Stomach (tissue), 9 donors: Measurements from ENCODE around the gene BIRC6. TPM values are rescaled to one million over a fixed set of nuclear protein-coding genes. Genes with fewer than 3 reads are reported as not detected.

Source experiments
- DNase-seq, 2 donors: peaks; one replicate each; pipeline versions ENCODE4 v3.0.0 to v3.0.0-alpha.2; 2013 to 2019
- H3K27ac ChIP-seq, 5 donors: fragments of 200-600 bp in 4 of 5; sonication (generic) in 4 of 5; one replicate each; pipeline ENCODE4 v1.5.1; 2013 to 2019; ENCODE audit warnings: mild to moderate bottlenecking in 1 of 5, moderate library complexity in 1 of 5
- H3K27me3 ChIP-seq, 3 donors: fragments of 200-600 bp; sonication (generic); one replicate each; pipeline ENCODE4 v1.5.1; 2017 to 2019; ENCODE audit warnings: mixed run types in 1 of 3
- H3K36me3 ChIP-seq, 4 donors: fragments of 200-600 bp; sonication (generic); 1 replicate in 3 of 4; 2 replicates in 1 of 4; pipeline ENCODE4 v1.5.1; 2016 to 2019
- H3K4me1 ChIP-seq, 4 donors: fragments of 200-600 bp; sonication (generic); one replicate each; pipeline ENCODE4 v1.5.1; 2016 to 2019
- H3K4me3 ChIP-seq, 4 donors: fragments of 200-600 bp; sonication (generic) in 3 of 4; one replicate each; pipeline ENCODE4 v1.5.1; 2016 to 2019; ENCODE audit warnings: mild to moderate bottlenecking in 1 of 4
- H3K9me3 ChIP-seq, 4 donors: fragments of 200-600 bp; sonication (generic); one replicate each; pipeline ENCODE4 v1.5.1; 2016 to 2019
- EP300 ChIP-seq: sonication (generic); formaldehyde crosslinking; IDR thresholded peaks from one replicate; pipeline ENCODE4 v1.6.1; 2017; ENCODE audit warnings: antibody characterized with exemption
- POLR2A ChIP-seq, 4 donors: fragments of 450-650 bp; IDR thresholded peaks; one replicate each; pipeline ENCODE4 v1.6.1; 2016; ENCODE audit warnings: antibody characterized with exemption in 4 of 4, control low read depth in 2 of 4, mild to moderate bottlenecking in 1 of 4, moderate library complexity in 1 of 4
- POLR2AphosphoS5 ChIP-seq, 3 donors: sonication (generic); formaldehyde crosslinking; IDR thresholded peaks; one replicate each; pipeline ENCODE4 v1.6.1; 2016; ENCODE audit warnings: antibody characterized with exemption in 3 of 3
- WGBS, 5 donors: extraction: QIAGEN DNeasy Blood & Tissue Kit in 3 of 5; methylation state at CpG; one replicate each; pipeline versions ENCODE4 v1.1.5 to v1.1.7; 2013 to 2018; 5-methylcytosine and 5-hydroxymethylcytosine counted together
- intact Hi-C: fragments of 100-400 bp; cut with DNase I; formaldehyde crosslinking; loops from one replicate; pipeline ENCODE4 v1.15.1; 2023; ENCODE audit warnings: low total_unique reads
- polyA plus RNA-seq, 3 donors: library from polyadenylated mRNA; stranded (reverse); fragments of 200-250 nt; gene quantifications; one replicate each; pipeline ENCODE4 v1.2.3, GENCODE V29; 2013
- total RNA-seq, 5 donors: library from RNA; depleted of rRNA; stranded (reverse); fragments of >200 nt; gene quantifications; one replicate each; pipeline versions ENCODE4 v1.1.0 to v1.2.3, GENCODE V29; 2014 to 2016
- TF ChIP-seq, protein P1 (sequence below), 7 experiments: fragments of 450-650 bp in 4 of 7; fragments of 200-600 bp in 3 of 7; sonication (generic) in 3 of 7; IDR thresholded peaks; one replicate each; pipeline ENCODE4 v1.5.1; 2016 to 2019; ENCODE audit warnings: antibody characterized with exemption in 7 of 7, control low read depth in 2 of 7, mild to moderate bottlenecking in 1 of 7
- donor health status: healthy with polysubstance abuse.
- donor health status: Bipolar disorder and iron deficiency.
- donor health status: healthy.

BIRC6 gene
- total and polyA plus RNA-seq, 8 donors: 7.7 to 361 (median 68.2) TPM

DNA sequence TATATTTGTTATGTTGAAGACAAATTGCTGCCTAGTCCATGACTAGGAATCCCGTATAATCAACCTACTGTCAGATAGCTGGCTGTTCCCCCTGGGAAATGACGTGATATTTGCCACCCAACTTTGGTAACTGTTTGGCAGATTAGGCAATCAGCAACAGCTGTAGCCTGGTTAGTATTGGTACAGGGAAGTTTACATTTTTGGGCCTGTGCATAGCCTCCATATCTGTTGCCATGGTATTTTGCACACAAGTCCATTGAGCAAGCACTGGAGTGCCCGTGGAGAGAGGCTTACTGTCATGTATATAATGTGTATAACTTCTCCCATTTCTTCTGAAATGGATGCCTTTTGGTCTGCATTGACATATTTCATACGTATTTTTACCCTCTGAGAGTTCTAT is 27.7 kb downstream of the BIRC6 start:
- intact Hi-C loops: no loop called here
- H3K9me3 ChIP-seq: no peaks in the 10 kb centered on the region
- no peak overlapping the region for H3K27ac ChIP-seq
- WGBS, 5 donors: 82 to 95% (median 87%) methylated on average over 4 of the region's 4 CpGs
- H3K27me3 ChIP-seq: no peaks in the 10 kb centered on the region
- H3K4me1 ChIP-seq: peaks cover 0 to 8% (median 3%) of the 10 kb centered on the region in 4 donors
- TF ChIP-seq POLR2A (IDR thresholded peaks at IDR 0.05) (no peak), EP300 (no peak), POLR2AphosphoS5 (IDR thresholded peaks at IDR 0.05) (no peak)
- TF ChIP-seq, protein P1, sequence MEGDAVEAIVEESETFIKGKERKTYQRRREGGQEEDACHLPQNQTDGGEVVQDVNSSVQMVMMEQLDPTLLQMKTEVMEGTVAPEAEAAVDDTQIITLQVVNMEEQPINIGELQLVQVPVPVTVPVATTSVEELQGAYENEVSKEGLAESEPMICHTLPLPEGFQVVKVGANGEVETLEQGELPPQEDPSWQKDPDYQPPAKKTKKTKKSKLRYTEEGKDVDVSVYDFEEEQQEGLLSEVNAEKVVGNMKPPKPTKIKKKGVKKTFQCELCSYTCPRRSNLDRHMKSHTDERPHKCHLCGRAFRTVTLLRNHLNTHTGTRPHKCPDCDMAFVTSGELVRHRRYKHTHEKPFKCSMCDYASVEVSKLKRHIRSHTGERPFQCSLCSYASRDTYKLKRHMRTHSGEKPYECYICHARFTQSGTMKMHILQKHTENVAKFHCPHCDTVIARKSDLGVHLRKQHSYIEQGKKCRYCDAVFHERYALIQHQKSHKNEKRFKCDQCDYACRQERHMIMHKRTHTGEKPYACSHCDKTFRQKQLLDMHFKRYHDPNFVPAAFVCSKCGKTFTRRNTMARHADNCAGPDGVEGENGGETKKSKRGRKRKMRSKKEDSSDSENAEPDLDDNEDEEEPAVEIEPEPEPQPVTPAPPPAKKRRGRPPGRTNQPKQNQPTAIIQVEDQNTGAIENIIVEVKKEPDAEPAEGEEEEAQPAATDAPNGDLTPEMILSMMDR (IDR thresholded peaks at IDR 0.05): no peak
- H3K36me3 ChIP-seq: peaks cover 10 to 92% (median 87%) of the 10 kb centered on the region in 4 donors
- no peak for DNase-seq
- H3K4me3 ChIP-seq: no peak overlapping the region

DNA sequence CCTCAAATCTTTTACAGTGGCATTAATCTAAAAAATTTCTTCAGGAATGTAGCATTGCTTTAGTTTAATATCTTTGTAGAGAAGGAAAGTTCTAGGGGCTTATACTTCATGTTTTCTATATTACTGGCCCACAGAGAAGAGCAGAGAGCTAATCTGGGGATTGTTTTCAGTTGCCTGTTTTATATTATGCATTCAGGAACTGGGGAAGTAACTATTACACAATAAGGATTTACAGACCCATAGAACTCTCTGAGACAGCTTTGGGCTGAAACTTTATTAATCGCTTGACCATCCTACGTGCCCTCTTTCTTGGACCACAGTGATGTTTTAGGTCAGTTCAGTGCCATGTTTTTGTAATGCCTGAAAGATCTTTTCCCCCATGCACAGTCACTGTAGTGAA is 29.9 kb downstream of the BIRC6 start:
- Histone ChIP-seq H3K27me3 (no peaks in the 10 kb centered on the region), H3K36me3 (peaks cover 13 to 94% (median 89%) of the 10 kb centered on the region in 4 donors), H3K27ac (no peak overlapping the region), H3K4me1 (peaks cover 0 to 8% (median 0%) of the 10 kb centered on the region in 4 donors), H3K9me3 (no peaks in the 10 kb centered on the region), H3K4me3 (no peak overlapping the region)
- intact Hi-C loops: no loop called here
- TF ChIP-seq POLR2AphosphoS5 (IDR thresholded peaks at IDR 0.05): no peak
- TF ChIP-seq EP300: no peak
- TF ChIP-seq, protein P1 (IDR thresholded peaks at IDR 0.05): no peak
- no peak for DNase-seq
- 89 to 100% (median 97%) methylated on average over 2 of the region's 2 CpGs for WGBS, 5 donors

DNA sequence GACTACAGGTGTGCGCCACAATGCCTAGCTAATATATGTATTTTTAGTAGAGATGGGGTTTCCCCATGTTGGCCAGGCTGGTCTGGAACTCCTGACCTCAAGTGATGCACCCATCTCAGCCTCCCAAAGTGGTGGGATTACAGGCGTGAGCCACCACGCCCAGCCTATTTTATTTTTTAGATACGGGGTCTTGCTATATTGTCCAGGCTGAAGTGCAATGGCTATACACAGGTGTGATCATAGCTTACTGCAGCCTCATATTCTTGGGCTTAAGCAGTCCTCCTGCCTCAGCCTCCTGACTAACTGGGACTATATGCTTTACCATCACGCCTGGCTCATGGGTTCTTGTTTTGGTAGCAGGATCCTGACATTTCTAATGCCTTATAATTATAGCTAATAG is 42.4 kb downstream of the BIRC6 start:
- intact Hi-C loops: no loop called here
- no peak for DNase-seq
- WGBS, 5 donors: 80 to 99% (median 98%) methylated on average over 5 of the region's 5 CpGs
- H3K4me1 ChIP-seq: no peaks in the 10 kb centered on the region
- no peak overlapping the region for H3K4me3 ChIP-seq
- no peak overlapping the region for H3K27ac ChIP-seq
- H3K9me3 ChIP-seq: no peaks in the 10 kb centered on the region
- TF ChIP-seq EP300 (no peak), POLR2AphosphoS5 (IDR thresholded peaks at IDR 0.05) (no peak), POLR2A (IDR thresholded peaks at IDR 0.05) (no peak)
- TF ChIP-seq, protein P1 (IDR thresholded peaks at IDR 0.05): no peak
- H3K36me3 ChIP-seq: peaks cover 10 to 86% (median 74%) of the 10 kb centered on the region in 4 donors
- H3K27me3 ChIP-seq: no peaks in the 10 kb centered on the region

DNA sequence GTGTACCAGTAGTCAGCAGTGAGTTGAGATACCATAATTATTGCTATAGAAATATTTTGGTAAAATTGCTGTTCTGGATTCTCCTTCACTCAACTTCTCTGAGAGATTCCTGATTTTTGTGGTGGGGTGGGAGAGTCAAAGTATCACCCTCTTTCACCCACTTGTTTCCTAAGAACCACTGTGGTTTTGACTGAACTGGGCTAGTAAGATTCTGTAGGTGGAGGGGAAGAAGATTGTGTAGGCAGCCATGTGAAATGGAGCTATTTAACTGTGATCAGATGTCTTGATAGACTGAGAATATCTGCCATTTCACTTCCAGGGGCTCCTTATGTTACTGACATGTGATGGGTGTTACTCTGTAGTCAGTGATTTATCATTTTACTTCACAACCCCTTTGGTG is 45.3 kb downstream of the BIRC6 start:
- TF ChIP-seq POLR2AphosphoS5 (IDR thresholded peaks at IDR 0.05) (no peak), POLR2A (IDR thresholded peaks at IDR 0.05) (no peak), EP300 (no peak)
- TF ChIP-seq, protein P1 (IDR thresholded peaks at IDR 0.05): no peak
- Histone ChIP-seq H3K4me3 (no peak overlapping the region), H3K27me3 (no peaks in the 10 kb centered on the region), H3K9me3 (no peaks in the 10 kb centered on the region), H3K36me3 (peaks cover 2 to 84% (median 72%) of the 10 kb centered on the region in 4 donors), H3K27ac (no peak overlapping the region), H3K4me1 (no peaks in the 10 kb centered on the region)
- no peak for DNase-seq
- intact Hi-C loops: no loop called here
